ENCODE measurements around the gene SMYD3.

The SMYD3 gene

GRCh38 chr1:245771511-245772281, 735.4 kb downstream of the SMYD3 start:
- DNase-seq, result no peak
- no peaks in the 10 kb centered on the region for H3K9me3 Mint-ChIP-seq
- H3K27ac Mint-ChIP-seq, result no peak overlapping the region
- no peak for ATAC-seq (replicated peaks)
- H3K4me3 Mint-ChIP-seq, result no peak overlapping the region
- no peaks in the 10 kb centered on the region for H3K4me1 Mint-ChIP-seq
- peaks cover 9 to 12% of the 10 kb centered on the region in 2 donors for H3K36me3 Mint-ChIP-seq
- H3K27me3 Mint-ChIP-seq, result no peaks in the 10 kb centered on the region

GRCh38 chr1:245770156-245770555, 736.9 kb downstream of the SMYD3 start:
- no peak overlapping the region for H3K27ac Mint-ChIP-seq
- no peak for ATAC-seq (replicated peaks)
- no peaks in the 10 kb centered on the region for H3K9me3 Mint-ChIP-seq

GRCh38 chr1:245768596-245768995, 738.5 kb downstream of the SMYD3 start:
- Mint-ChIP-seq H3K27ac (no peak overlapping the region), H3K27me3 (no peaks in the 10 kb centered on the region), H3K36me3 (peaks cover 13 to 15% of the 10 kb centered on the region in 2 donors), H3K9me3 (no peaks in the 10 kb centered on the region), H3K4me1 (no peaks in the 10 kb centered on the region), H3K4me3 (no peak overlapping the region)
- DNase-seq (no peak), ATAC-seq (replicated peaks) (no peak)

More at GRCh38 chr1:245770156-245770555, 736.9 kb downstream of the SMYD3 start:
- no peaks in the 10 kb centered on the region for H3K4me1 Mint-ChIP-seq
- H3K27me3 Mint-ChIP-seq, result no peaks in the 10 kb centered on the region
- no peak for DNase-seq
- no peak overlapping the region for H3K4me3 Mint-ChIP-seq
- H3K36me3 Mint-ChIP-seq, result peaks cover 9 to 12% of the 10 kb centered on the region in 2 donors

- no peak overlapping the region for H3K27ac Mint-ChIP-seq
- H3K36me3 Mint-ChIP-seq, result peaks cover 25 to 36% of the 10 kb centered on the region in 2 donors
- H3K4me3 Mint-ChIP-seq, result no peak overlapping the region
- no peaks in the 10 kb centered on the region for H3K4me1 Mint-ChIP-seq
- no peaks in the 10 kb centered on the region for H3K9me3 Mint-ChIP-seq
- H3K27me3 Mint-ChIP-seq, result no peaks in the 10 kb centered on the region
- no peak for DNase-seq
- no peak for ATAC-seq (replicated peaks)
Observed at GRCh38 chr1:245765230-245766000, 741.7 kb downstream of the SMYD3 start.

- Mint-ChIP-seq H3K27me3 (no peaks in the 10 kb centered on the region), H3K9me3 (no peaks in the 10 kb centered on the region), H3K4me1 (no peaks in the 10 kb centered on the region), H3K36me3 (peaks cover 22 to 42% of the 10 kb centered on the region in 2 donors), H3K27ac (no peak overlapping the region), H3K4me3 (no peak overlapping the region)
- DNase-seq, result no peak
- ATAC-seq (replicated peaks), result no peak
Observed at GRCh38 chr1:245763873-245764331, 743.2 kb downstream of the SMYD3 start.

GRCh38 chr1:245762396-245762910, 744.6 kb downstream of the SMYD3 start:
- no peak for ATAC-seq (replicated peaks)
- no peak overlapping the region for H3K4me3 Mint-ChIP-seq
- no peak overlapping the region for H3K27ac Mint-ChIP-seq
- H3K4me1 Mint-ChIP-seq, result no peaks in the 10 kb centered on the region
- no peaks in the 10 kb centered on the region for H3K27me3 Mint-ChIP-seq
- peaks cover 28 to 52% of the 10 kb centered on the region in 2 donors for H3K36me3 Mint-ChIP-seq
- DNase-seq, result no peak
- peaks cover 0 to 4% of the 10 kb centered on the region in 2 donors for H3K9me3 Mint-ChIP-seq

GRCh38 chr1:245760301-245760700, 746.8 kb downstream of the SMYD3 start:
- Mint-ChIP-seq H3K4me3 (no peak overlapping the region), H3K27ac (no peak overlapping the region), H3K27me3 (no peaks in the 10 kb centered on the region), H3K4me1 (no peaks in the 10 kb centered on the region), H3K9me3 (peaks cover 11 to 12% of the 10 kb centered on the region in 2 donors), H3K36me3 (peaks cover 25 to 54% of the 10 kb centered on the region in 2 donors)
- DNase-seq (no peak), ATAC-seq (replicated peaks) (no peak)

GRCh38 chr1:245754463-245754961, 752.6 kb downstream of the SMYD3 start:
- Mint-ChIP-seq H3K27me3 (no peaks in the 10 kb centered on the region), H3K4me1 (peaks cover 0 to 3% of the 10 kb centered on the region in 2 donors), H3K27ac (peak overlapping the region; percentile 60), H3K36me3 (peaks cover 15 to 37% of the 10 kb centered on the region in 2 donors), H3K9me3 (peaks cover 11 to 13% of the 10 kb centered on the region in 2 donors), H3K4me3 (no peak overlapping the region)
- ATAC-seq (replicated peaks), result no peak
- no peak for DNase-seq

GRCh38 chr1:245753807-245754206, 753.3 kb downstream of the SMYD3 start:
- DNase-seq (no peak), ATAC-seq (replicated peaks) (no peak)
- Mint-ChIP-seq H3K36me3 (peaks cover 18 to 33% of the 10 kb centered on the region in 2 donors), H3K4me3 (no peak overlapping the region), H3K27ac (no peak overlapping the region), H3K27me3 (no peaks in the 10 kb centered on the region), H3K9me3 (peaks cover 11 to 13% of the 10 kb centered on the region in 2 donors), H3K4me1 (peaks cover 0 to 3% of the 10 kb centered on the region in 2 donors)

- H3K9me3 Mint-ChIP-seq, result peaks cover 10 to 11% of the 10 kb centered on the region in 2 donors
- DNase-seq (no peak), ATAC-seq (replicated peaks) (no peak)
- H3K27ac Mint-ChIP-seq, result no peak overlapping the region
- peaks cover 0 to 3% of the 10 kb centered on the region in 2 donors for H3K4me1 Mint-ChIP-seq
- H3K4me3 Mint-ChIP-seq, result no peak overlapping the region
- H3K27me3 Mint-ChIP-seq, result no peaks in the 10 kb centered on the region
- H3K36me3 Mint-ChIP-seq, result peaks cover 18 to 29% of the 10 kb centered on the region in 2 donors
Observed at GRCh38 chr1:245752561-245752960, 754.5 kb downstream of the SMYD3 start.

GRCh38 chr1:245751726-245752470, 755.2 kb downstream of the SMYD3 start:
- DNase-seq (no peak), ATAC-seq (replicated peaks) (no peak)
- Mint-ChIP-seq H3K36me3 (peaks cover 22 to 34% of the 10 kb centered on the region in 2 donors), H3K9me3 (peaks cover 11% of the 10 kb centered on the region in 2 donors), H3K4me3 (no peak overlapping the region), H3K4me1 (peaks cover 0 to 3% of the 10 kb centered on the region in 2 donors), H3K27me3 (no peaks in the 10 kb centered on the region), H3K27ac (no peak overlapping the region)

- no peak for DNase-seq
- no peak for ATAC-seq (replicated peaks)
- Mint-ChIP-seq H3K4me1 (peaks cover 0 to 3% of the 10 kb centered on the region in 2 donors), H3K27me3 (no peaks in the 10 kb centered on the region), H3K4me3 (no peak overlapping the region), H3K36me3 (peaks cover 24 to 38% of the 10 kb centered on the region in 2 donors), H3K9me3 (peaks cover 7% of the 10 kb centered on the region in 2 donors), H3K27ac (no peak overlapping the region)
Observed at GRCh38 chr1:245751116-245751515, 756.0 kb downstream of the SMYD3 start.

GRCh38 chr1:245750261-245750660, 756.8 kb downstream of the SMYD3 start:
- Mint-ChIP-seq H3K4me3 (no peak overlapping the region), H3K4me1 (peaks cover 0 to 3% of the 10 kb centered on the region in 2 donors), H3K36me3 (peaks cover 24 to 45% of the 10 kb centered on the region in 2 donors), H3K9me3 (peaks cover 0 to 6% of the 10 kb centered on the region in 2 donors), H3K27me3 (no peaks in the 10 kb centered on the region), H3K27ac (peak overlapping the region; percentile 47)
- ATAC-seq (replicated peaks) (no peak), DNase-seq (no peak)

GRCh38 chr1:245749053-245749452, 758.0 kb downstream of the SMYD3 start:
- DNase-seq (no peak), ATAC-seq (replicated peaks) (no peak)
- H3K27ac Mint-ChIP-seq, result peak overlapping the region; percentile 27
- no peaks in the 10 kb centered on the region for H3K4me1 Mint-ChIP-seq
- H3K27me3 Mint-ChIP-seq, result no peaks in the 10 kb centered on the region
- no peak overlapping the region for H3K4me3 Mint-ChIP-seq
- H3K9me3 Mint-ChIP-seq, result peaks cover 3 to 9% of the 10 kb centered on the region in 2 donors
- H3K36me3 Mint-ChIP-seq, result peaks cover 30 to 48% of the 10 kb centered on the region in 2 donors
